Measurements from ENCODE around the gene KCNAB2.

Gene KCNAB2

DNA sequence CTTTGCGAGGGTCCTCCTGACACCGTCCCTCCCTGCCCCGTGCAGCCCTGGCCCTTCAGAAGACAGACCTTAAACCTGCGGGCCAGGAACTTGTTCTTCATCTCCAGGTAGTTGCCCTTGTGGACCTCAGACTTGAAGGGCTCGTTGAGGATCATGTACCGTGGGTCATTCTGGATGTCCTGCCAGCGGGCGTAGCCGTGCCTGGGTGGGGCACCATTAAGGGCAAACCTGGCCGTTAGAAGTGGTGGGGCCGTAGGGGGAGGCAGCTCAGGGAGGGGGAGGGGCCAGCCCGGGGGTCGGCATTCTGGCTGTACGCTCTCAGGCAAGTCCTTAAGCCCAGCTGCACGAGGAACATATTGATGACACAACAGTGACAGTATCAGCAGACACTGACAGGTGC, 64.6 kb downstream of the KCNAB2 start:
- DNase-seq (ENCODE audit: low spot score) = no peak

DNA sequence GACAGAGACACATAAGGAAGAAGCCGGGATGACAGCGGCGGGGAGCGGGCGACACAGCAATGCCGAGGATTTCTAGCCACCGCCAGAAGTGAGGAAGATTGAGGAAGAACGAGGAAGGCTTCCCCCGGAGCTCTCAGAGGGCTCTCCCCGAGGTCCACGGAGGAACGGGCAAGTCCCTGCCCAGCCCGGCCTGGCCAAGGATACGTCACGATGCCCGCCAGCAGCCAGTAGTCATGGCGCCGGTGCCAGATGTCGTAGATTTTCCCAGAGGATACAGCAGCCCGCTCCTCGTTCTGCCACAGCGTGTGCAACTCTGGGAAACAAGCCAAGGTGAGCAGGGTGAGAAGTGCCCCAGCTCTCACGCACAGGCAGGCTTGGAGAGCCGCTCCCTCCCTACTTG, 65.9 kb downstream of the KCNAB2 start:
- DNase-seq (ENCODE audit: low spot score) = no peak

DNA sequence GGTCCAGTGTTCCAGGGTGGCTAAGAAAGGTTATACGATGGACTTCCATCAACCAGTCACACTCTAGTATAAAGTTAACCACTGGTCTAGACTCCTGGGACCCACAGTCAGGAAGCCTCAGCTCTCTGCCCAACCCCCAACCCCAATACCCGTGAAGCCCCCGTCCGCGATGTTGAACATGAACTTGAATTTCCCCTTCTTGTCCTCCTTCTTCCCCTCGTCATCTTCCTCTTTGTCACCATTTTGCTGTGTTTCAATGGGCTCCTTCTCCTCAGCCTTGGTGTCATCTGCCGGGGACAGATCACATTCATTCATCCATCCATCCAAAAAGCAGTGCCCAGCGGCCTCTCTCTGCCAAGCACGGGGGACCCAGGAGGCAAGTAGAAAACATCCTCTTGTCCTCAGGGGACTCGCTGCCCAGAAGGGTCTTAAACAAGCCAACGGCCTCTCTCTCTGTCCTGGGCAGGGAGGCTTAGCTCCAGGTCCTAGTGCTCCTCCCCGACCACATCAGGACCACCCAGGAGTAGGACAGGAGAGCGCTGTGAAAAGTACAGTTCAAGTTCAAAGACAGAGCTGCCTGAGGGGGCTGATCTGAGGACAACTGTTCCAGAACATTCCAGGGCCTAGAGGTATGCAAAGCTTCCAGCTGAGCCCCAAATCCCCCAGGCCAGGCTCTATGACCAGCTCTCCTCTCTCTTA, 66.5 kb downstream of the KCNAB2 start:
- no peak for DNase-seq (ENCODE audit: low spot score)

DNA sequence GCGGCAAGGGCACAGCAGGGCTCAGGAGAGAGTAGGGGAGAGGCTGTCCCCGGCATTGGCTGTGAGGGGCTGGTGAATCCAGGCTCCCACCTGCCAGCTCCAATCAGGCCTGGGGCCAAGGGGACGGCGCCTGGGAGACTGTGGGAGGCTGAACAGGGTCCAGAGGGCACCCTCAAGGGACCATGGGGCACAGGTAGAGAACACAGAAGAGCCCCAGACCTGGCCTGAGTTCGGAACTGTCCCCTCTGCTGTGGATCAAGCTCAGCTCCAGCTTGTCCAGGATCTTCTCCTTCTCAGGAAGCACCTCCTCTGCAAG, 67.0 kb downstream of the KCNAB2 start:
- DNase-seq (ENCODE audit: low spot score) = no peak

DNA sequence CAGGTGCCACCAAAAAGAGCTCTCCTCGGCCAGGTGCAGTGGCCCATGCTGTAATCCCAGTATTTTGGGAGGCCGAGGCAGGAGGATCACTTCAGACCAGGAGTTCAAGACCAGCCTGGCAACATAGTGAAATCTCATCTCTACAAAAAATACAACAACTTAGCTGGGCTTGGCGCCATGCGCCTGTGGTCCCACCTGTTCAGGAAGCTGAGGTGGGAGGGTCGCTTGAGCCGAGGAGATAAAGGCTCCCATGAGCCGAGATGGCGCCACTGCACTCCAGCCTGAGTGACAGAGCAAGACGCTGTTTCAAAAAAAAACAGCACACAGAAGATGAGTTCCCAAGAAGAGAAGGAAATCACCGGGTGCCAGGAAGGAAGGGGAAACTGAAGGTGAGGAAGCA, 67.4 kb downstream of the KCNAB2 start:
- DNase-seq (ENCODE audit: low spot score) = no peak

DNA sequence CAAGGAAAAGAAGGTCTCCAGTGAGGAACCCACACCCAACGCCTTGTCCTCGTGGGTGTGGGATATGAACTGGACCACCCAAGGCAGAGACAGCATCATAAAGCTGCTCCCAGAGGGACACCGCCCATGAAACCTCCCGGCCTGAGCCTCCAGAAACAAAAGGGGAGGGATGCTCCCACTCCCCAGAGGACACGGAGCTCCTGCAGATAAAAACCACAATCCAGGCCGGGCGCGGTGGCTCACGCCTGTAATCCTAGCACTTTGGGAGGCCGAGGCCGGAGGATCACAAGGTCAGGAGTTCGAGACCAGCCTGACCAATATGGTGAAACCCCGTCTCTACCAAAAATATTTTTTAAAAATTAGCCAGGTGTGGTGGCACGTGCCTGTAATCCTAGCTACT, 68.1 kb downstream of the KCNAB2 start:
- DNase-seq (ENCODE audit: low spot score) = no peak

DNA sequence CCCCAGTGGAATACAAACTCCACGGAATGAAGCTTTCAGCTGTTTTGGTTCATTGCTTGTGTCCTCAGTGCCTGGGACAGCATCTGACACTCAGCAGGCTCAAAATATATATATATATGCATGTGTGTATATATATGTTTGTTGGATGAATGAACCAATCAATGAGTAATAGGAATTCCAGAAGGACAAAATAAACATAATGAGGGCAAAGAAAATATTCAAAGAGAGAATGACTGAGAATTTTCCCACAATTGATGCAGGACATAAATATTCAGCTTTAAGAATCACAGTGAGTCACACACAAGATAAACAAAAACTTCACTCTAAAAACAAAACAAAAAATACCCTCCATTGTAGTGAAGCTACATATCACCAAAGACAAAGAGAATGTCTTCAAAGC, 70.4 kb downstream of the KCNAB2 start:
- no peak for DNase-seq (ENCODE audit: low spot score)

DNA sequence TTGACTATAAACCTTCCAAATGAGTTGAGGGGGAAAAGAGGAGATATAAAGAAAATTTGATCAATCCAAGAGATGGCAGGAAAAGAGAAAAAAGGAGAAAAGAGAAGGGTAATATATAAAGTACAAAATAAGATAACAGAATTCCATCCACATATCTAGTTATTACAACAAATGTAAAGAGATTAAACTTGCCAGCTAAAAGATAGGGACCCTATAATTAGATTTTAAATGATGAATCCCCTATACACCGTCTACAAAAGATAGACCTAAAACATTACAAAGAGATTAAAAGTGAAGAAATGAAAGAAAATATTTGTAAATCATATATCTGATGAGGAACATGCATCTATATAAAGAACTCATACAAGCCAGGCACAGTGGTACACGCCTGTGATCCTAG, 71.4 kb downstream of the KCNAB2 start:
- DNase-seq (ENCODE audit: low spot score) = no peak

DNA sequence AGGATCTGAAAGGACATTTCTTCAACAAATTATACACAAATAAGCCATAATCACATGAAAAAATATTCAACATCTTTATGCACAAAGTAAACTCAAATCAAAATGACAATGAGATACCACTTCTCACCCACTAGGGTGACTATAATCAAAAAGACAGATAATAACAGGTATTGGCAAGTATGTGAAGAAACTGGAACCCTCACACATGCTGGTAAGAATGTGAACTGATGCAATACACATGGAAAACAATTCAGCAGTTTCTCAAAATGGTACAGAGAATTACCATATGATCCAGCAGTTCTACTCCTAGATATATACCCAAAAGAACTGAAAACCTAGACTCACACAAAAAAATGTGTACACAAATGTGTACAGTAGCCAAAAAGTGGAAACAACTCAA, 71.9 kb downstream of the KCNAB2 start:
- no peak for DNase-seq (ENCODE audit: low spot score)

DNA sequence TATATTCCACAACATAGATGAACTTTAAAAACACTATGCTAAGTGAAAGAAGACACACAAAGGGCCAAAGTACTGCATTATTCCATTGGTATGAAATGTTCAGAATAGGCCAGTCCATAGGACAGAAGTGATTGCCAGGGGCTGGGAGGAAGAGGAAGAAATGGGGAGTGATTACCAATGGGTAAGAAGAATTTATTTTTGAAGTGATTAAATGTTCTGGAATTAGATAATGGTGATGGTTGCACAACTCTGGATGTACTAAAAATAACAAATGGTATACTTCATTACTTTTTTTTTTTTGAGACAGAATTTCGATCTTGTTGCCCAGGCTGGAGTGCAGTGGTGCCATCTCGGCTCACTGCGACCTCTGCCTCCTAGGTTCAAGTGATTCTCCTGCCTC, 72.7 kb downstream of the KCNAB2 start:
- DNase-seq (ENCODE audit: low spot score) = no peak

DNA sequence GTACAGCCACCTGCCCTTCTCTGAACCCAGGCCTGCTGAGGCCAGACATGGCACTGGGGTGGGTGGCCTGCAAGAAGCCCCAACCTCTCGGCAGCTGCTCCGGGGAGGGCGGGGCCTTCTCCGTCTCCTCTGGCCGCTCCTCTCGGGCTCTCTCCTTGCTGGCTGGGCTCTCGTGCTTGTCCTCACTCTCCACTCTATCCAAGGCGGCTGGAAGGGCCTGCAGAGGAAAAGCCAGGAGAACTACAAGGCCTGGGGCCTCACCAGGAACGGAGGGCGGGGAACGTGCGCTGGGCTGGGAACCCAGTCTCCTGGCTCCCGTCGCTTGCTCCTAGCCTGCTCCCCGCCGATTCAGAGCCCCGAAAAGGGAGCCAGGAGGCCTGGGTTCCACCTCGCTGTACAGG, 75.3 kb downstream of the KCNAB2 start:
- no peak for DNase-seq (ENCODE audit: low spot score)

DNA sequence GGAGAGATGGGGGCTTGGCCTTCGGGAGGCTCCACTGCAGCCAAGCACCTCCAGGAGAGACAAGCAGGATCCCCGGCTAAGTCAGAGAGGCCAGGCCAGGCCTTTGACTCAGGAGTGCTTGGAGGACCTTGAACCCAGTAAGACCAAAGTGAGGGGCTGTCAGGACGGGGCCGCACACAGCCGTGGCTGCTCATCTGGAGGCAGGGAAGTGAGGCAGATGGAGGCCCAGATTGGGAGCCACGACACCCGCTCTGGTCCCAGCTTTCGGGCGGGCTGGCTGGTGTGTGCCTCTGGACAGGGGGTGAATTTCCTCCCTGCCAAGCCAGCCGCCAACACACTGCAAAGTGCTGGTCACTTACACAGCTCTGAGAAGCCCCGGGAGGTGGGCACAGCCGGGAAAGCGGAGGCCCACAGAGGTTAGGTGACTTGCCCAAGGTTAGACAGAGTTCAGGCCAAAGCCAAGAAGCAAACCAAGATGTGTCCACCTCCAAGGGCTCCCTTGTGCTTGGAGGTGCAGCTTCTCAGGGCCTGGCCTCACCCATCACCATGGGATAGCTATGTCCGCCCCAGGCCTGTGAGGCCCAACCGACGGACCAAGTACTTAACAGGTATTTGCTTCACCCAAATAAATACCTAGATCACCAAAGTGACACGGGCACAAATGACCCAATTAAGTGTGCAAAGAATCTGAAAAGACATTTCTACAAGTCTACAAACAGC, 76.1 kb downstream of the KCNAB2 start:
- no peak for DNase-seq (ENCODE audit: low spot score)

DNA sequence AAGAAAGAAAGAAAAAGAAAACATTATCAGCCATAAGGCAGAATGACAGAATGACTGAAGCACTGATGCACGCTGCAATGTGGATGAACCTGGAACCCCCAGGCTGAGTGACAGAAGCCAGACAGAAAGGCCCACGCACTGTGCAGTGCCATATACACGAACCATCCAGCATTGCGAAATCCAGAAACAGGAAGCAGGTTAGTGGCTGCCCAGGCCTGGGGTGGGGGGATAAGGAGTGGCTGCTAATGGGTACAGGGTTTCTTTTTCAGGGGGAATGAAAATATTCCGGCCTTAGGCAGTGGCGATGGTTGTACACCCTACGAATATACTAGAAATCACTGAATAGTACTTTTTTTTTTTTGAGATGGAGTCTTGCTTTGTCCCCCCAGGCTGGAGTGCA, 77.4 kb downstream of the KCNAB2 start:
- DNase-seq (ENCODE audit: low spot score) = no peak

DNA sequence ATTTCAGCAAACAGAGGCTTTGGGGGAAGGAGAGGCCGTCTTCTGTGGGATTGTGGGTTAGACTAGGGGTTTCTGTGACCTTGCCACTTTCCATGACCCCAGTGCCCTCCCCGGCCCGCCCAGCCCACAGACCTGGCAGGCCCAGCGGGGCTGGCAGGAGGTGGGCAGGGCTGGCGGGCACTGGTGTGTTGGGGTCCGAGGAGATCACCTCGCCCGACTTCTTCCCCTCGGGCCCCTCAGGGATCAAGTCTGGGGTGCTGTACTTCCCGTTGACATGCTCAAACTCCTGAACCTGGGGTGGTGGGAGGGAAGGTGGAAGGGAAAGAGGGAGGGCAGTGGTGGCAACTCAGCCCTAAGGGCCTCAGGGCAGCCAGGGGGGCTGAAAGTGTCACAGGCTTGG, 78.1 kb downstream of the KCNAB2 start:
- no peak for DNase-seq (ENCODE audit: low spot score)

DNA sequence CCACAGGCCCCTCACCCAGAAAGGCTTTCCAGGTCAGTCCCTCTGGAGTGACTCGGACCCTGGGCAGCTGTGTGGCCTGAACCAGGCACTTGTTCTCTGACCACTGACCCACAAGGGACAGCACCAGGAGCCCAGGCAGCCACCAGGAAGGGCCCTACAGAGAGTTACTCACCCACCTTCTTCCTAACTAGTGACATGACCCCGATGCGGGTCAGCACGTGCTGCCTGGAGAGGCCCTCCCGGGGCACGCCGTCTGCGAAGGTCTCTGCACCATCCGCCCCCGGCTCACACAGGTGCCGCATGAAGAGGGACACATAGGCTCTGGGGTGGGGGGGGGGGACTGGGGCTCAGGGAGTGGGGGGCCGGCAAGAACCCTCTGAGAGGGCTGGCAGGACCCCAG, 78.7 kb downstream of the KCNAB2 start:
- DNase-seq (ENCODE audit: low spot score) = no peak

DNA sequence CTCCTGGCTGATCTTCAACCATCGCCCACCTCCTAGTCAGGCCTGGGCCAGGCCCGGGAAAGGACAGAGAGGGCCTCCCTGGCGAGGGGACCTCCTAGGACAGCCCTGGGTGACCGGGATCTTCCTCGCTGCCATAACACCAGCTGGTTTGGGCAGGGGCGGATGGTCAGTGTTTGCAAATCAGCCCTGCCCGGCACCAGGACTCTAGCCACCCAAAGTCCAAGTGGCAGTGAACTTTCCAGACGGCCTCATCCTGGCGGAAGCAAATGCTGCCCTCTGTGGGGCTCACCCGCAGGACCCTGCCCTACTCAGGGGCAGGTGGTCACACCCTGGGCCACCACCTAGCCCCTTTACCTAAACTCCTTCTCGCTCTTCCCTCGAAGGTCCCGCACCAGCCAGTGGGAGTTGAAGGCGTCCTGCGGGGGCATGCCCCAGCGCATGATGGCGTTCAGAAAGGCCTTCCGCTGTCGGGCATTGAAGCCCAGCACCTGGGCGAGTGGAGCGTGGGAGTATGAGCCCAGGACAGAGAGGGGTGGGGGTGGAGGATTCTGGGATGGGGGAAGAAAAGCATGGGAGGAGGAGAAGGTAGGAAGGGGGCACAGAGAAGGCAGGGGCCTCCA, 79.2 kb downstream of the KCNAB2 start:
- DNase-seq (ENCODE audit: low spot score) = no peak

DNA sequence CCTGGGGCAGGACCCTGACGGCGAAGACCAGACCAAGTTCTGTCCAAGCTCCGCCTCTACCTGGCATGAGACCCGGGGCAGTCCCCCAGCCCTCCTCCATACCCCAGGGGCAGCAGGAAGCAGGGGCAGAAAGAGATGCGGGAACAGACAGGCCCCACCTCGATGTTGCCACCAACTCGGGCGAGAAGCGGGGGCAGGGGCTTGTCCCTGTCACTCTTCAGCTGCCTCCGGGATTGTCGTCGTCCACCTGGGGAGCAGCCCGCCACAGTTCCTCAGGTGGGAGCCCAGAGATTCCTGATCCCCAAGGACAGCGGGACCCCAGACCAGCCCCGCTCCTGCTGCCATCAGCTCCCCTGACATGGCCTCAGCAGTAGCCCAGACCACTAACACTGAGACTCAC, 79.7 kb downstream of the KCNAB2 start:
- DNase-seq (ENCODE audit: low spot score) = no peak

DNA sequence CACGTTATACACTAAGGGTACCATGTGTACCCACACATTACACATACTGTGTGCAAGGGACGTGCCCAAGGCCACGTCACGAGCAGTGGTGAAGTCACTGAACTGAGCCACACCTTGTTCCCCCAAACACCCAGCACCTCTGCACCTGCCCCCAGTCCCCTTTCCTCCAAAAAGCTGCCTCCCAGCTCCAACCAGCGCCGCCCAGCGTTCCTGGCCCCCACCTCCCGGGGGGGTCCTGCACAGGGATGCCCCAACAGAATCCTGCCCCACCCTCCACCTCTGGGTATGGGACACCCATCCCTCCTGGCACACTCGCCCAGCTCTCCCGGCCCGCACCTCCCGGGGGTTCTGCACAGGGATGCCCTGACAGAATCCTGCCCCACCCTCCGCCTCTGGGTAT, 80.3 kb downstream of the KCNAB2 start:
- DNase-seq (ENCODE audit: low spot score) = no peak

DNA sequence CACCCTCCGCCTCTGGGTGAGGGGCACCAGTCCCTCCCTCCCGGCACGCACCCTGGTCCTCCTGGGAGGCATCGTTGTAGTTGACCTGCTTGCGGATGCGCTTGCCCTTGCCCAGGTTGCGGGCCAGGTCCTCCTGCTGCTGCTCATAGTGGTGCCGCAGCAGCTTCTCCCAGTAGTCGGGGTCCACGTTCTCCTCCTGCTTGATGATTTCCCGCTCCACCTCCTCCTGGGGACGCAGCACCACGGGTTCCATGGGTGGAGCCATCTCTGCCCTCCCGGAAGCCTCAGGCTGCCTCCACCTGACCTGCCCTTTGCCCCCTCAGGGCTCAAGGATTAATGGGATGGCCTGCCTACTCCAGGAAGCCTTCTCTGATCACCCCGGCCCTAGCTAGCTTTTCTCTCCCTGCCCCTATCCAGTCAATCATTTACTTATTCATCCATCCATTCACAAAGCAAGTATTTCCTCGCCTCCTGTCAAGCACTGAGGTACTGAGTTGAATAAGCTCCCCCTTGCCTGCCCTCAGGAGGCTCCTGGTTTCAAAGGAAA, 80.9 kb downstream of the KCNAB2 start:
- no peak for DNase-seq (ENCODE audit: low spot score)

DNA sequence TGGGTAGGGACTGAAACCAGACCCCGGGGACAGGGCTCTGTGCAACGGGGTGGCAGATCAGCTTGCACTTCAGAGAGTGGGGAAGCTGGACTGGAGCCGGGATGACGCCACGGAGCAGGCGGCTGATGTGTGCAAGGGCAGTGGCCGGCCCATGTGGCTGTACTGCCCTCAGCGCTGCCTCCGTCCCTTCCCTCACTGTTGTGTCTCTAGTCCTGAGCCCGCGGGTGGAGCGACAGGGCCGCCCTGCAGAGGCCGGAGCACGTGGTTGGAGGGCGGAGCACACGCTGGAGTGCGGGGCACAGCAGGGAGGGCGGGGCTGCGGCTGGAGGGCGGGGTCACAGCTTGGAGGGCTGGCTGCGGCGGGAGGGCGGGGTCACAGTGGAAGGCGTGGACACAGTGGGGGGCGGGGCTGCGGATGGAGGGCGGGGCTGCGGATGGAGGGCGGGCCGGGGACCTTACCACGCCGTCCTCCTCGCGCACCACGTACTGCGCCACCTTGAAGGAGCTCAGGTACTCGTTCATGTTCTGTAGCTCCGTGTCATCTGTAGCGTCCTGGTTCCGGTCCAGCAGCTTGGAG, 82.0 kb downstream of the KCNAB2 start:
- DNase-seq (ENCODE audit: low spot score) = peak; percentile 93

DNA sequence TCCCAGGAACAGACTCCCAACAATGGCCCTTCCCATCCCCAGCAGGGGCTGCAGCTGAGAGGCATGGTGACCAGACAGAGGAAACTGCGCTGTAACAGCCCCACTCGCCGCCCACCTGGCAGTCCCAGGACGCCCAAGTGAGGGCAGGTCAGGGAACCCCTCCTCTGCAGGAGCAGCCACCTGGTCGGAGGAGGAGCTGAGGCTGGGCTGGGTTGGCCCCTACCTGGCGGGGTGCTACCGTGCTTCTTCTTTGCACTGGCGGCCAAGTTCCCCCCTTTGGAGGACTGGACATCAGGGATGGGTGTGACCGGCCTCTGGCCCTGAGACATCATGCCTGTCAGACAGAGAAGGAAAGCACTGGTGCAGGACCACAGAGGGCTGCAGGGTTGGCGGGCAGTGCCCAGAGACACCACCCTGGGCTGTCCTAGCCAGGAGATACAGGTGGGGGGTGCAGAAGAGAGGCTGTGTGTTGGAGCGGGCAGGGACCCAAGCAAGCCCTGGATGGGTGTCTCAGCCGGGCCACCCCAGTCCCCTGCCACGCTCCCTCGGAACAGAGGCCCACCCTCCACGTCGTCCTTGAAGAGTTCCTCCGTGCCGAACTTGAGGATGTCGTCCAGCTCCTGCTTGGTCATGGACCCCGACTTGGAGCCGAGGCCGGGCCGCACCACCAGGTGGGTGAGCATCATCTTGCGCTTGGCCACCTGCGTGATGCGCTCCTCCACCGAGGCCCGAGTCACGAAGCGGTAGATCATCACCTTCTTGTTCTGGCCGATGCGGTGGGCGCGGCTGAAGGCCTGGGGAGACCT, 82.8 kb downstream of the KCNAB2 start:
- DNase-seq (ENCODE audit: low spot score) = no peak

DNA sequence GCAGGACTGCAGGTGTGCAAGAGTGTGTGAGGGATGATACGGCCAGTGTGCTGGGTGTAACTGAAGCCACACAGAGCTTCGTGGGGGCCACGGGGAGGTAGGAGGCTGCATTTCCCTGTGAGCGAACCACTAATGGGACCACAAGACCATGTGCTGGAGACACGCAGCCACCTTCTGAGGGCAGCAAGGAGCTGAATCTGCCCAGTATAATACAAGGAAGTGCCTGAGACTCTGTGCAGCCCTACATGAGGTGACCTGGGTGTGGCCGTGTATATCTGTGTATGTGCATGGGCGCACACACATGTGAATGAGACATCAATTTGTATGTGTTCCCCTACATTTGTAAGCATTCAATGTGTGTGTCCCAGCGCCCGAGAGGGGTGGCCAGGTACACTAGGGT, 83.6 kb downstream of the KCNAB2 start:
- no peak for DNase-seq (ENCODE audit: low spot score)
